MM.1S (cell line): ENCODE measurements around the gene HSD17B8.

Source experiments
- DNase-seq: peaks from one replicate; pipeline ENCODE4 v3.0.0-alpha.2; 2015
- H2AFZ ChIP-seq: fragments of 300-600 bp; sonication (generic); 2 replicates; pipeline ENCODE4 v1.6.0; 2016; ENCODE audit warnings: antibody characterized with exemption, low read length
- H3F3A ChIP-seq: fragments of 300-600 bp; sonication (generic); 2 replicates; pipeline ENCODE4 v1.6.1; 2016; ENCODE audit warnings: mild to moderate bottlenecking, antibody characterized with exemption, low read length, moderate library complexity, mixed read lengths; ENCODE audit not compliant: insufficient read depth
- H3K27ac ChIP-seq: fragments of 300-600 bp; sonication (generic); 2 replicates; pipeline ENCODE4 v1.5.1; 2016; ENCODE audit warnings: mild to moderate bottlenecking, low read length
- H3K27me3 ChIP-seq: fragments of 300-600 bp; sonication (generic); replicated peaks from 2 replicates; pipeline ENCODE4 v1.6.0; 2016; ENCODE audit warnings: low read length; ENCODE audit not compliant: insufficient read depth
- H3K36me3 ChIP-seq: fragments of 300-600 bp; sonication (generic); replicated peaks from 2 replicates; pipeline ENCODE4 v1.6.1; 2016; ENCODE audit warnings: mild to moderate bottlenecking, low read length, mixed read lengths; ENCODE audit not compliant: insufficient read depth
- H3K4me1 ChIP-seq: fragments of 300-600 bp; sonication (generic); 2 replicates; pipeline ENCODE4 v1.6.1; 2016; ENCODE audit warnings: low read length, mixed read lengths
- H3K4me2 ChIP-seq: fragments of 300-600 bp; sonication (generic); 2 replicates; pipeline ENCODE4 v1.6.0; 2016; ENCODE audit warnings: low read depth, low read length
- H3K4me3 ChIP-seq: fragments of 300-600 bp; sonication (generic); 2 replicates; pipeline ENCODE4 v1.5.1; 2016; ENCODE audit warnings: low read length, mixed read lengths
- H3K79me2 ChIP-seq: fragments of 300-600 bp; sonication (generic); 2 replicates; pipeline ENCODE4 v1.6.1; 2016; ENCODE audit warnings: mixed run types, low read length, mixed read lengths
- H3K9ac ChIP-seq: fragments of 300-600 bp; sonication (generic); 2 replicates; pipeline ENCODE4 v1.6.1; 2016; ENCODE audit warnings: low read length, mixed read lengths
- H3K9me2 ChIP-seq: fragments of 300-600 bp; sonication (generic); replicated peaks from 2 replicates; pipeline ENCODE4 v1.6.1; 2016; ENCODE audit warnings: mild to moderate bottlenecking, low read length, mixed read lengths; ENCODE audit not compliant: insufficient read depth
- H3K9me3 ChIP-seq: fragments of 300-600 bp; sonication (generic); replicated peaks from 2 replicates; pipeline ENCODE4 v1.6.1; 2016; ENCODE audit warnings: mild to moderate bottlenecking, low read length, mixed read lengths; ENCODE audit not compliant: insufficient read depth
- H4K20me1 ChIP-seq: fragments of 300-600 bp; sonication (generic); 2 replicates; pipeline ENCODE4 v1.6.1; 2016; ENCODE audit warnings: mild to moderate bottlenecking, low read length, moderate library complexity, mixed read lengths; ENCODE audit not compliant: insufficient read depth
- CTCF ChIP-seq: fragments of 300-600 bp; sonication (generic); IDR thresholded peaks from 2 replicates; pipeline ENCODE4 v1.5.1; 2016; ENCODE audit warnings: antibody characterized with exemption, low read length, mixed read lengths
- EZH2 ChIP-seq: fragments of 300-600 bp; sonication (generic); optimal IDR thresholded peaks from 2 replicates; pipeline ENCODE3; 2017; ENCODE audit warnings: low read depth, mild to moderate bottlenecking, antibody characterized with exemption, low read length, mixed read lengths
- EZH2phosphoT487 ChIP-seq: fragments of 300-600 bp; sonication (generic); IDR thresholded peaks from 2 replicates; pipeline ENCODE4 v1.6.1; 2018; ENCODE audit warnings: antibody characterized with exemption, low read length

Gene HSD17B8

GRCh38 chr6:33241968-33242367 is 37.5 kb downstream of the HSD17B8 start:
- no peak overlapping the region for H2AFZ ChIP-seq
- TF ChIP-seq EZH2, result no peak
- no peak for TF ChIP-seq EZH2phosphoT487
- TF ChIP-seq CTCF, result no peak
- H3K9me3 ChIP-seq, result no peaks in the 10 kb centered on the region
- no peaks in the 10 kb centered on the region for H3K79me2 ChIP-seq
- no peaks in the 10 kb centered on the region for H3F3A ChIP-seq
- no peaks in the 10 kb centered on the region for H4K20me1 ChIP-seq
- no peak overlapping the region for H3K27ac ChIP-seq
- no peaks in the 10 kb centered on the region for H3K9me2 ChIP-seq
- H3K4me2 ChIP-seq, result no peak overlapping the region
- no peak overlapping the region for H3K4me3 ChIP-seq
- no peak for DNase-seq
- H3K4me1 ChIP-seq, result no peaks in the 10 kb centered on the region
- no peak overlapping the region for H3K9ac ChIP-seq
- no peaks in the 10 kb centered on the region for H3K36me3 ChIP-seq
- H3K27me3 ChIP-seq, result peaks cover 20% of the 10 kb centered on the region; the same call in 1 of the 2 replicates

DNA sequence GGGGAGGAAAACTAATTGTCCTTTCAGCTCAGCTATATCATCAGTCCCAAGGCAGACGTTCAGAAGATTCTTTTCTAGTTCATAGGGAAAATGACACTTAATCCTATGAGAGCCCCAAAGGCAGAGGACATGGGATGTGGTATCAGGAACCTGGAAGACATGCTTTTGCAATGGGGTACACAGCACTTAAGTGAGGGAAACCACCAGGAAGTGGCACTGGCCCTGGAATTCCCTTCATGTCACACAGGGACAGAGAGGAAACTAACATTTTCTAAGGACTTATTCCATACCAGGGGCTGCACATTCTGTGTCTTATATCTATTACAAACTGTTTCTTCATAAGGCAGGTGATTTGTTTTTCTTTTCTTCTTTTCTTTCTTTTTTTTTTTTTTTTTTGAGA is 39.0 kb downstream of the HSD17B8 start:
- Histone ChIP-seq H3K9me2 (no peaks in the 10 kb centered on the region), H3K79me2 (no peaks in the 10 kb centered on the region), H2AFZ (no peak overlapping the region), H3K4me1 (0 out of 2 replicates have a peak, but pooled peaks cover 2% of the 10 kb centered on the region), H4K20me1 (no peaks in the 10 kb centered on the region), H3K36me3 (no peaks in the 10 kb centered on the region), H3F3A (peaks cover under 1% of the 10 kb centered on the region), H3K27ac (no peak overlapping the region), H3K4me3 (no peak overlapping the region), H3K9ac (no peak overlapping the region), H3K4me2 (no peak overlapping the region), H3K9me3 (no peaks in the 10 kb centered on the region), H3K27me3 (peaks cover 16% of the 10 kb centered on the region; the same call in 1 of the 2 replicates)
- DNase-seq, result no peak
- TF ChIP-seq EZH2 (no peak), CTCF (no peak), EZH2phosphoT487 (no peak)

DNA sequence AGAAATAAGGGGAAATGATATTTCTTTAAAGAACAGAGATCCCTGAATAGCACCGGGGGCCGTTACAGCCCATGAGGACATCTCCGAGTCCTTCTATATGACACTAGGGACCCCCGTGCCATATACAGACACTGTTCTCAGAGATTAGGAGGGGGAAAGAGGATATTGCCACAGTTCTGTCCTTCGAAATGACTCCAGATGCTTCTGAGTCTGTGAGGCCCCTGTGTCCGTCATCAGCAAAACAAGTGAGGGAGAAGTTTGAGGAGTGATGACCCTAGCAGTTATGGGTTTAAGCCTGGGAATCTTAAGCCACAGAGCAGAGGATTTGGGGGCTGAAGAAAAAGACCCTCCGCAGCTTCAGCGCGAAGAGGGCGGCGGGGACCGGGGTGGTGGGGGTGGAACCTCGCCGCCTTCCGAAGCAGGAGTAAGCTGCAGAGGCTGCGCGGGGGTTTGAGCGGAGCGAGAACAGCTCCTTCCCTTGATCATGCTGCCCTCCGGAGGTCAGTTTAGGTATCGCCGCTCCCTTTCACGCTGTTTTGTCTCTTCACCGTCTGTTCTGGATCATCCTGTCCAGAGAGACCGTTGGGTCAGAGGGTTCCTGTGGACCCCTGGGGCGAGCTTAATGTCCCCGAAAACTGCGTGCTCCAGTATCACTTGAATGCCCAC is 43.7 kb downstream of the HSD17B8 start:
- Histone ChIP-seq H3K27me3 (0 out of 2 replicates have a peak, but pooled peaks cover 4% of the 10 kb centered on the region), H4K20me1 (no peaks in the 10 kb centered on the region), H3K4me2 (peak overlapping the region; percentile 100), H3F3A (peaks cover 6% of the 10 kb centered on the region), H3K36me3 (no peaks in the 10 kb centered on the region), H3K4me3 (peak overlapping the region; percentile 74), H3K27ac (peak overlapping the region; percentile 77; the same call in 1 of the 2 replicates), H3K9ac (peak overlapping the region; percentile 64; the same call in 1 of the 2 replicates), H3K79me2 (peaks cover 12% of the 10 kb centered on the region), H3K9me2 (no peaks in the 10 kb centered on the region), H2AFZ (peak overlapping the region; percentile 91), H3K9me3 (no peaks in the 10 kb centered on the region), H3K4me1 (peaks cover 10% of the 10 kb centered on the region)
- no peak for TF ChIP-seq EZH2phosphoT487
- no peak for TF ChIP-seq EZH2
- TF ChIP-seq CTCF, result peak; percentile 79
- DNase-seq, result peak; percentile 87
